NCI-H1436 treated with DMSO at 0.1 percent for 48 hours (cell line): Measurements from ENCODE around the gene CTRB1.
"Not testable (repeated sequence)": the region's sequence is repeated elsewhere in the genome, so short reads cannot be mapped to it uniquely, and the experiment has no call there.

ENCODE experiments used
- DNase-seq: peaks from one replicate; lab custom pipeline; 2025; lab: John Stamatoyannopoulos, UW

CTRB1 gene

GRCh38 chr16:75256696-75257343 is 38.0 kb downstream of the CTRB1 start:
- no peak for DNase-seq

GRCh38 chr16:75257886-75258806 is 39.4 kb downstream of the CTRB1 start:
- DNase-seq, result no peak

GRCh38 chr16:75258807-75259141 is 40.0 kb downstream of the CTRB1 start:
- no peak for DNase-seq

GRCh38 chr16:75260851-75261589 is 42.2 kb downstream of the CTRB1 start:
- no peak for DNase-seq

- no peak for DNase-seq
Observed at GRCh38 chr16:75261590-75262078, 42.8 kb downstream of the CTRB1 start.

GRCh38 chr16:75262104-75262799 is 43.5 kb downstream of the CTRB1 start:
- DNase-seq, result no peak

- no peak for DNase-seq
Observed at GRCh38 chr16:75262800-75263127, 44.0 kb downstream of the CTRB1 start.

- no peak for DNase-seq
Observed at GRCh38 chr16:75263291-75263962, 44.6 kb downstream of the CTRB1 start.

- DNase-seq, result no peak
Observed at GRCh38 chr16:75263963-75264445, 45.2 kb downstream of the CTRB1 start.

- DNase-seq, result no peak
Observed at GRCh38 chr16:75264457-75264998, 45.7 kb downstream of the CTRB1 start.

GRCh38 chr16:75264999-75265910 is 46.5 kb downstream of the CTRB1 start:
- no peak for DNase-seq

- no peak for DNase-seq
Observed at GRCh38 chr16:75265911-75266701, 47.3 kb downstream of the CTRB1 start.

- DNase-seq, result no peak
Observed at GRCh38 chr16:75266738-75267630, 48.2 kb downstream of the CTRB1 start.

GRCh38 chr16:75267631-75268264 is 49.0 kb downstream of the CTRB1 start:
- DNase-seq, result peak; percentile 15

- not testable (repeated sequence) for DNase-seq
Observed at GRCh38 chr16:75269358-75269757, 50.6 kb downstream of the CTRB1 start.

- no peak for DNase-seq
Observed at GRCh38 chr16:75271441-75272096, 52.8 kb downstream of the CTRB1 start.

- no peak for DNase-seq
Observed at GRCh38 chr16:75272097-75272551, 53.3 kb downstream of the CTRB1 start.
